ENCODE results near the gene RILPL2. TPM values are rescaled to one million over a fixed set of nuclear protein-coding genes. Genes with fewer than 3 reads are reported as not detected.

Gene RILPL2
- total and polyA plus RNA-seq, 2 of the 13 experiments (the other 11 are each of a cell fraction or from before 2014, with no cell fraction given) = 2.7 to 8.1 TPM

DNA sequence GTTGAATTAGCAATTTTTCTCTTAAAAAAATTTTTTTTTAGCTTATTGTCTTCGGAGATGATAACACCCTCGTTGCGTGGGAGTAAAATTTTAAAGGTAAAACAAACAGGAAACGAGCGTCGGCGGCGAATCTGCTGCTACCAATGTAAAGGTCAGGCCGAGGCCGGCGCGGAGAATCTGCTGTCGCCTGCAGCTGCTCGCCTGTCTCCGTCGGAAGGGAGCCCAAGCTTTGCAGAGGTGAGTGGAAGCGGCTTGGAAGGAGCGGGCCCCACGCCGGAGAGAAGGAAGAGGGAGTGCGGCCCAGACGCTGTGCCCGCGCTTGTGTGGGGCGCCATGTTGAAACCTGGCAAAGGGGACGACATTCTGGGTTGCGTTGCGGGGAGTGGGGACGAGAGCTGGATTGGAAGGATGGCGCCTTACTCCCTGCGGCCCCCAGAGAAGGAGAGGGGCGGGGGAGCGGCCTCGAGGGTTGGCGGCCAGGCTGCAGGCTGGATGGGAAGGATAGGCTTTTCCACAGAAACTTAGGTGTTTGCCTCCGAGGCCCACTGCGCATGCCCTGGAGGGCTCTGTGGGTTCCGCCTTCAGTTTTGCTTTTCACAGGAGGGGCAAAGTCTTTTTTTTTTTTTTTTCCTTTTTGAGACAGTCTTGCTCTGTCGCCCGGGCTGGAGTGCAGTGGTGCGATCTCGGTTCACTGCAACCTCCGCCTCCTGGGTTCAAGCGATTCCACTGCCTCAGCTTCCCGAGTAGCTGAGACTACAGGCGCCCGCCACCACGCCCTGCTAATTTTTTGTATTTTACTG is 21.7 kb upstream of the RILPL2 start, which contains the start of gene SNRNP35 (continued):
- TF ChIP-seq ZNF224 (CRISPR knock-in tag; IDR thresholded peaks at IDR 0.05) = peak; percentile 47; the same call in 1 of the 2 replicates
- TF ChIP-seq, protein P1, sequence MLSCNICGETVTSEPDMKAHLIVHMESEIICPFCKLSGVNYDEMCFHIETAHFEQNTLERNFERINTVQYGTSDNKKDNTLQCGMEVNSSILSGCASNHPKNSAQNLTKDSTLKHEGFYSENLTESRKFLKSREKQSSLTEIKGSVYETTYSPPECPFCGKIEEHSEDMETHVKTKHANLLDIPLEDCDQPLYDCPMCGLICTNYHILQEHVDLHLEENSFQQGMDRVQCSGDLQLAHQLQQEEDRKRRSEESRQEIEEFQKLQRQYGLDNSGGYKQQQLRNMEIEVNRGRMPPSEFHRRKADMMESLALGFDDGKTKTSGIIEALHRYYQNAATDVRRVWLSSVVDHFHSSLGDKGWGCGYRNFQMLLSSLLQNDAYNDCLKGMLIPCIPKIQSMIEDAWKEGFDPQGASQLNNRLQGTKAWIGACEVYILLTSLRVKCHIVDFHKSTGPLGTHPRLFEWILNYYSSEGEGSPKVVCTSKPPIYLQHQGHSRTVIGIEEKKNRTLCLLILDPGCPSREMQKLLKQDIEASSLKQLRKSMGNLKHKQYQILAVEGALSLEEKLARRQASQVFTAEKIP (CRISPR knock-in tag; IDR thresholded peaks at IDR 0.05; ENCODE audit: borderline replicate concordance) = no peak
- TF ChIP-seq ZNF737 (CRISPR knock-in tag; IDR thresholded peaks at IDR 0.05; ENCODE audit: borderline replicate concordance) = no peak
- TF ChIP-seq NR1H2 (CRISPR knock-in tag; IDR thresholded peaks at IDR 0.05; ENCODE audit: borderline replicate concordance, low read depth) = no peak
- TF ChIP-seq POLR2G (IDR thresholded peaks at IDR 0.05; ENCODE audit: low read depth, low read length) = peak; percentile 88
- no peak for TF ChIP-seq TCF7L2 (IDR thresholded peaks at IDR 0.05; ENCODE audit: low read depth, low read length)
- peak; percentile 69; the same call in 1 of the 2 replicates for TF ChIP-seq YEATS2 (CRISPR knock-in tag; IDR thresholded peaks at IDR 0.05; ENCODE audit: borderline replicate concordance)
- TF ChIP-seq ZNF567 (CRISPR knock-in tag; IDR thresholded peaks at IDR 0.05; ENCODE audit: borderline replicate concordance) = 0 out of 2 replicates have a peak, but pooled peaks have one; percentile 53
- TF ChIP-seq, protein P2, sequence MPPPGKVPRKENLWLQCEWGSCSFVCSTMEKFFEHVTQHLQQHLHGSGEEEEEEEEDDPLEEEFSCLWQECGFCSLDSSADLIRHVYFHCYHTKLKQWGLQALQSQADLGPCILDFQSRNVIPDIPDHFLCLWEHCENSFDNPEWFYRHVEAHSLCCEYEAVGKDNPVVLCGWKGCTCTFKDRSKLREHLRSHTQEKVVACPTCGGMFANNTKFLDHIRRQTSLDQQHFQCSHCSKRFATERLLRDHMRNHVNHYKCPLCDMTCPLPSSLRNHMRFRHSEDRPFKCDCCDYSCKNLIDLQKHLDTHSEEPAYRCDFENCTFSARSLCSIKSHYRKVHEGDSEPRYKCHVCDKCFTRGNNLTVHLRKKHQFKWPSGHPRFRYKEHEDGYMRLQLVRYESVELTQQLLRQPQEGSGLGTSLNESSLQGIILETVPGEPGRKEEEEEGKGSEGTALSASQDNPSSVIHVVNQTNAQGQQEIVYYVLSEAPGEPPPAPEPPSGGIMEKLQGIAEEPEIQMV (CRISPR knock-in tag; IDR thresholded peaks at IDR 0.05; ENCODE audit: low read depth) = no peak
- TF ChIP-seq, protein P3, sequence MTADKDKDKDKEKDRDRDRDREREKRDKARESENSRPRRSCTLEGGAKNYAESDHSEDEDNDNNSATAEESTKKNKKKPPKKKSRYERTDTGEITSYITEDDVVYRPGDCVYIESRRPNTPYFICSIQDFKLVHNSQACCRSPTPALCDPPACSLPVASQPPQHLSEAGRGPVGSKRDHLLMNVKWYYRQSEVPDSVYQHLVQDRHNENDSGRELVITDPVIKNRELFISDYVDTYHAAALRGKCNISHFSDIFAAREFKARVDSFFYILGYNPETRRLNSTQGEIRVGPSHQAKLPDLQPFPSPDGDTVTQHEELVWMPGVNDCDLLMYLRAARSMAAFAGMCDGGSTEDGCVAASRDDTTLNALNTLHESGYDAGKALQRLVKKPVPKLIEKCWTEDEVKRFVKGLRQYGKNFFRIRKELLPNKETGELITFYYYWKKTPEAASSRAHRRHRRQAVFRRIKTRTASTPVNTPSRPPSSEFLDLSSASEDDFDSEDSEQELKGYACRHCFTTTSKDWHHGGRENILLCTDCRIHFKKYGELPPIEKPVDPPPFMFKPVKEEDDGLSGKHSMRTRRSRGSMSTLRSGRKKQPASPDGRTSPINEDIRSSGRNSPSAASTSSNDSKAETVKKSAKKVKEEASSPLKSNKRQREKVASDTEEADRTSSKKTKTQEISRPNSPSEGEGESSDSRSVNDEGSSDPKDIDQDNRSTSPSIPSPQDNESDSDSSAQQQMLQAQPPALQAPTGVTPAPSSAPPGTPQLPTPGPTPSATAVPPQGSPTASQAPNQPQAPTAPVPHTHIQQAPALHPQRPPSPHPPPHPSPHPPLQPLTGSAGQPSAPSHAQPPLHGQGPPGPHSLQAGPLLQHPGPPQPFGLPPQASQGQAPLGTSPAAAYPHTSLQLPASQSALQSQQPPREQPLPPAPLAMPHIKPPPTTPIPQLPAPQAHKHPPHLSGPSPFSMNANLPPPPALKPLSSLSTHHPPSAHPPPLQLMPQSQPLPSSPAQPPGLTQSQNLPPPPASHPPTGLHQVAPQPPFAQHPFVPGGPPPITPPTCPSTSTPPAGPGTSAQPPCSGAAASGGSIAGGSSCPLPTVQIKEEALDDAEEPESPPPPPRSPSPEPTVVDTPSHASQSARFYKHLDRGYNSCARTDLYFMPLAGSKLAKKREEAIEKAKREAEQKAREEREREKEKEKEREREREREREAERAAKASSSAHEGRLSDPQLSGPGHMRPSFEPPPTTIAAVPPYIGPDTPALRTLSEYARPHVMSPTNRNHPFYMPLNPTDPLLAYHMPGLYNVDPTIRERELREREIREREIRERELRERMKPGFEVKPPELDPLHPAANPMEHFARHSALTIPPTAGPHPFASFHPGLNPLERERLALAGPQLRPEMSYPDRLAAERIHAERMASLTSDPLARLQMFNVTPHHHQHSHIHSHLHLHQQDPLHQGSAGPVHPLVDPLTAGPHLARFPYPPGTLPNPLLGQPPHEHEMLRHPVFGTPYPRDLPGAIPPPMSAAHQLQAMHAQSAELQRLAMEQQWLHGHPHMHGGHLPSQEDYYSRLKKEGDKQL (CRISPR knock-in tag; IDR thresholded peaks at IDR 0.05; ENCODE audit: low read depth) = no peak
- no peak for TF ChIP-seq POLR2AphosphoS2 (IDR thresholded peaks at IDR 0.05; ENCODE audit: low read depth, low read length)
- no peak for TF ChIP-seq SP2 (CRISPR knock-in tag; IDR thresholded peaks at IDR 0.05)
- TF ChIP-seq ZNF251 (CRISPR knock-in tag; IDR thresholded peaks at IDR 0.05) = no peak
- no peak for TF ChIP-seq NFYB (CRISPR knock-in tag; IDR thresholded peaks at IDR 0.05)
- TF ChIP-seq, protein P4, sequence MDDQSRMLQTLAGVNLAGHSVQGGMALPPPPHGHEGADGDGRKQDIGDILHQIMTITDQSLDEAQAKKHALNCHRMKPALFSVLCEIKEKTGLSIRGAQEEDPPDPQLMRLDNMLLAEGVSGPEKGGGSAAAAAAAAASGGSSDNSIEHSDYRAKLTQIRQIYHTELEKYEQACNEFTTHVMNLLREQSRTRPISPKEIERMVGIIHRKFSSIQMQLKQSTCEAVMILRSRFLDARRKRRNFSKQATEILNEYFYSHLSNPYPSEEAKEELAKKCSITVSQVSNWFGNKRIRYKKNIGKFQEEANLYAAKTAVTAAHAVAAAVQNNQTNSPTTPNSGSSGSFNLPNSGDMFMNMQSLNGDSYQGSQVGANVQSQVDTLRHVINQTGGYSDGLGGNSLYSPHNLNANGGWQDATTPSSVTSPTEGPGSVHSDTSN (CRISPR knock-in tag; IDR thresholded peaks at IDR 0.05; ENCODE audit: borderline replicate concordance) = no peak
- TF ChIP-seq ZNF333 (CRISPR knock-in tag; IDR thresholded peaks at IDR 0.05; ENCODE audit: borderline replicate concordance) = no peak; the same call in 1 of the 2 replicates
- no peak for TF ChIP-seq SOX6 (IDR thresholded peaks at IDR 0.05)
- TF ChIP-seq SOX6 (CRISPR knock-in tag; IDR thresholded peaks at IDR 0.05) = peak; percentile 47; the same call in 1 of the 2 replicates
- TF ChIP-seq MLLT10 (CRISPR knock-in tag; IDR thresholded peaks at IDR 0.05) = no peak
- no peak for TF ChIP-seq ZNF234 (CRISPR knock-in tag; conservative IDR thresholded peaks at IDR 0.05)

All from HepG2 (cell line).